GM19328 (cell line): ENCODE data around the gene NLGN1.

Experiments
- ATAC-seq: cut with Tn5 transposase; IDR thresholded peaks from one replicate; pipeline ENCODE4 v1.9.1; 2021; ENCODE audit warnings: mild to moderate bottlenecking, moderate library complexity; ENCODE audit not compliant: unreplicated experiment

NLGN1 gene

DNA sequence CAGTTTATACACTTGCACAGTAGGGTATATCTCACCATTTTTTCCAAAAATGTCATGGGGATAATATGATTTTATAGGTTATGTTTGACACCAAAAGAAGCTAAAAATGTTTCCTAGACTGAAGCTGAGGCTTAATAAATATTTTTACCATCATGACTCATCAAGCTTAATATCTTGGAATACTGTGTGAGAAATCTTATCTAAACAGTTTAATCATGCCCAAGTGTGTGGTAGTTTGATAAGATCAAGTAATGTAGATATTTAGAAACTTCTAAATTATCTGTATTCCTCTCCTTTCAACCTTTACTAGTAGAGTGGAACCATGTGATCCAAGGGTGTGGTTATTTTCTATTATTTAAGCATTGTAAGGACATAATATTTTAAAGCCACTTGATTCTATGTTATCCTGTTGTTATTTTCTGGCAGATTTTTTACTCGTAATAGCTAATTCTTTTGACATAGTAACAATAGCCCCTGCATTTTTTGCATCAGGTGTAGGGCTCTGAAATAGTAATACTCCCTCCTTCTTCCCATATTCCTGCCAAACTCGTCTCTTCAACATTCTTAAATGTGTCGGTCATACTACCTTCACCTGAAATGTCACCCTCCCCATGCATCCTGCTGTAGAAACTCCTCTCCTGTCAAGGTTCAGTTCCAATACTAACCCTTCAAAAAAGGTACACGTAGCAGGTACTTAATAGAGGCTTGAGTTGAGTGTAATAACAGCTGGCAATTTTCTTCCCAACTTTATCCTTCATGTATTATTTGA, 729.6 kb downstream of the NLGN1 start:
- ATAC-seq: no peak

DNA sequence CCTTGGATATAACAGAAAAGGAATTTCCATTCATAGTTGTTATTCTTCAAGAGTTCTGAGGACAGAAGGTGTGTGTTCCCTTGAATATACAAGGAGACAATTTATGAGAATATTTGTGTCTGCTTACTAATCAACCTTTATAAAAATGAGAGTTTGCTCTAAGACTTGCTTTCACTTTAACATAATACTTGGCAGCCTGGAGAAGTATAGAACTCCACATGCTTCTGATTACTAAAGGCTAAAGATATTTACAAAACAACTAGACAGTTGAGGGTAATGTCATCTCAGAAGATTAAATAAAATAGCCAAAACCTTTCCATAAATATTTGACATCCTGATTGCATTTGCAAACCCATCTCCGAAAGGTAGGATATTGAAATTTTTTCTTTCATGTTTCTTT, 734.5 kb downstream of the NLGN1 start:
- ATAC-seq: no peak

DNA sequence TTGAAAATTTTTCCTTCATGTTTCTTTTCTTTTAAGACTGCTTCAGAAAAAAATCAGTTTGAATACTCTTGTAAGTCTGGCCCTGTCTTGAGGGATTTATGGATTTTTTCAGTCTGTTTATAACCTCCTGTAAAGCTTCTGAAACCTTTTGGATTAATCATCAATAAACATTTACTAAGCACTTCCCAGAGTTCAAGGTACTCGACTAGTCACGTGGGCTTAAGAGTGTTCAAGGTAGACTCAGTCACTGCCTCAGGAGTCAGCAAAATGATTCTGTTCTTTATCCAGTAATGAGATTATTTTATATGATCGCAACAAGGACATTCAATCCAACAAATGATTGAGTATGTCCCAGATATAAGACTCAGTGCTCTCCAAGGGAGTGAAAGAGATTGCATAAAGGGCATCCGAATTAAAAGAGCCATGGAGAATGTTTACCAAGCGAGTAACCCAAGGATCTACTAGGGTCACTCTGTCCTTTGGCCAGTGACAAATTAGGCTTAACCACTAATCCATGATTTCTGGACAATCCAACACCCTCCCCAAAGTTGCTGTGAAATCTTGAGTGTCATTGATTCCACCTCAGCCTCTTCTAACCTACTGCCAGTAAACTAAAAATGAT, 735.0 kb downstream of the NLGN1 start:
- no peak for ATAC-seq

DNA sequence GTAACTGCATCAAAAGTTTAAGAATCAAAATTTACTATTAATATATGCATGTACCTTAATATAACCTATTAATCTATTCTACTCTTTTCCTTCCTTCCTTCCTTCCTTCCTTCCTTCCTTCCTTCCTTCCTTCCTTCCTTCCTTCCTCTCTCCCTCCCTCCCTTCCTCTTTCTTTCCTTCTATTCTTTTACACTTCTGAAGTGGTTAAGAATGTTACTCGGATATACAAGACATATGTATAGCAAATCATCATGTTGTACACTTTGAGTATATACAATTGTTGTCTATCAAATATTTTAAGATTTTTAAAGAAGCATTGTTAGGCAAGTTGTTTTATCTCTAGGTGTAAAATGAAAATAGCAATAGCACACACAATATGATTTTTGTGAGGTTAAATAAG, 748.5 kb downstream of the NLGN1 start:
- no peak for ATAC-seq

DNA sequence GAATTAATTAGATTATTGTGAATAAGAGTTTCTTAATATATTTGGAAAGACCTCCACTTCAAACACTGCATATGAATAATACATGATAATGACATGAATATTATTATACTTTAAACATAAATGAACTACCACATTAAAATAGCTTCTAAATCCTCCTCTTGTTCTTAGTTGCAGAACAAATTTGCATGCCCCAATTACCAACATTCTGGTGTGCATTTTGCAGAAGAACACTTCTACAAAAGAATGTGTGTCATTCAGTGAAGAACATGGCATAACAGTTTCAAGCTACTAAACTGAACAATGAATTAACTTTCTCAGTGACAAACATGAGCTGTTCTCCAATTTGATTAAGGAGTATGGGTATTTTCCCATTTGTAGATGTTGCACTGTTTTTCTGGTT, 750.3 kb downstream of the NLGN1 start:
- ATAC-seq: no peak

DNA sequence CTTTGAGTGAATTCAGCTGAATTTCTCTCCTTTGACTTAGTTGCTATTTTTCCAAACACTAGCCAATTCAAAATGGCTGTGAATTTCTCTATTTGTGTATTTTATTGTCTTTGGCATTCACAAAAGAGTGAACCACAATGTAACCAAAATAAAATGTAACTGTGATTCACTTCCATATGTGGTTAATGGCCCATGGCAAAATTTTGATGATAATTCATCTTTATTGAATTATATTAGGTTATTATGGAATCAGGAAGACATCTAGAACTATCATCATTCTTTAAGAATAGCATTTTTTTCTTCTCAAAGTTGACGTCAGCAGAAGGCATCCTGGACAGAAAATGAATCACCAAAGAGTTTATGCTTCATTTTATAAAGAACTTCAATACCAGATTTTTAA, 756.3 kb downstream of the NLGN1 start:
- ATAC-seq: no peak

DNA sequence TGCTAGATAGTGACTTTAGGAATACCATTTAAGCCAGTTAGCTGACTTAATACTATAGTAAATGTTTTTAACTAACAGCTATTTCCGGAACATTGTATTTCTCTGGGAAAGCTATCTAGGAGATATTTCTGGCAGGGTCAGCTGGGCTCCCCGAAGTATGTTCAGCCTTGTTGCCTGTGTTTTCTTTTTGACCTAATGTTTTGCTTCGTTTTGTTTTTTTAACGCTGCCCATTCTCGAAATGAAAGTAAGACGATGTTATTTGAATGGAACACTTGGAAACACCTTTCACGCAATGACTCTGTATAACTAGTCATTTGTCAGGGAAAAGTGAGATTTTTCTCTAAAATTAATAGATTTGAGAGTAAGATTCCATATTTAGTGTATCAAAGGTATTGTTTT, 758.7 kb downstream of the NLGN1 start:
- ATAC-seq: no peak

DNA sequence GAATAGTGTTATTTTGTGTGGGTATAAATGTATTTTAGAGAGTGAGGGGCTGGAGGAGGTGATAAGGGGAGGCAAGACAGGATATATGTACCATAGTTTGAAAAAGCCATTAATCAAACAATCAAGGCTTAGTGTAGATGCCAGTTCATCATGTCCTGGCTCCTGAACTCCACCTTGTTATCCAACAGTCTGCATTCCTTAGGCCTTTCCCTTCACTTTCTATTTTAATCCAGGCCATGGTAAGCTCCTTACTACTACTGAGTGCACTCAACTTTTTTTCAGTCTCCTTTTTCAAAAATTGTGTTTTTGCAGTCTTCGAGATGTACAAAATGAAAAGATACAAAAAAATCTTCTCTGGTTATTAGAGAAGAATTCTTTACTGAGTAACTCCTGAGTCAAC, 761.1 kb downstream of the NLGN1 start:
- no peak for ATAC-seq

DNA sequence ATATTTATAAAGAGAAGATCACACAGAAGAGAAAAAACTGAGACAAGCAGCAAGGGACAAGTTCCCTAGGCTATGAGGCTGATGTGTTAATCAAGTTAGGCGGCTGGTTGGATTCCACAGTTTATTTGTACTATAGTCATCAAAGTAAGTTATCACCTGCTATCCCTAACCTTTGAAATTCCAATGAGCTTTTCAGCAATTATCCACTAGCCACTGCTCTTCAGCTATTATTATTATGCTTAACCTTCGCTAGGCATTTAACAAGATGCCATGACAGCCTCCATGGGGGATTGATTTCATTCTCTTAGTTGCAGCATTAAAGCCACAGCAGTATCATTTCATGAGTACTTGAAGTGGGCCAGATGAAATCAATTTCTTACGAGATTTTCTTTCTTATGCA, 762.1 kb downstream of the NLGN1 start:
- ATAC-seq: no peak

DNA sequence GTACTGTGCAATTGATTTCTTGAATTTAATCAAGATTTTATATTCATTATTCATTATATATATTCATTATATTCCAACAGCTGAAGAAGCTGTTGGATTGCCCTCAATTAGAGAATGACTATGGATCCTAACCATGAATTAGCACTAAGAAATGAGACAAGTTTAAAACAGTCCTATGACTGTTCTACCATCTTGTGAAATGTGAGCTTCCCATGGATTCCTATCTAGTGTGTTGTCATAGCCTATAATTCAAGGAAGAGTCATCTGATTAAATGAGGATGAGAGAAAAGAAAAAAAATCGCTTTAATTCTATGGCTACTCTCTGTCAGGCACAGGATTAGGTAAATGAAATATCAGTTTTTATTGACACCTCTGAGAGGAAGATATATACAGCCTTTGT, 765.0 kb downstream of the NLGN1 start:
- ATAC-seq: no peak

DNA sequence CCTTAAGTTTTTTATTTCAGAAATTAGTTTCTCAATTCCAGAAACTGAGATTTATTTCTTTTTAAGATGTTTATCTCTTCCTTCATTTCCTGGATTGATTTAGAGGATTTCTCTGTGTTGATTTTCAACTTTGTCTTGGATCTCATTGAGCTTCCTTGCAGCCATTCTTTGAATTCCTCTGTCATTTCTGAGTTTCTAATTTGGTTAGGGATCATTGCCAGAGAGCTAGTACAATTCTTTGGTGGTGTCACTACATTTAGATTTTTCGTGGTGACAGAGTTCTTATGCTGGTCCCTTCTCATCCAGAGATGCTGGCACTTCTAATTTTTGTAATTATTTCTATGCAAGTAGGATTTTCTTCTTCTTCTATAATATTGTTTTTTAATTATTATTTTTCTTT, 770.5 kb downstream of the NLGN1 start:
- no peak for ATAC-seq

DNA sequence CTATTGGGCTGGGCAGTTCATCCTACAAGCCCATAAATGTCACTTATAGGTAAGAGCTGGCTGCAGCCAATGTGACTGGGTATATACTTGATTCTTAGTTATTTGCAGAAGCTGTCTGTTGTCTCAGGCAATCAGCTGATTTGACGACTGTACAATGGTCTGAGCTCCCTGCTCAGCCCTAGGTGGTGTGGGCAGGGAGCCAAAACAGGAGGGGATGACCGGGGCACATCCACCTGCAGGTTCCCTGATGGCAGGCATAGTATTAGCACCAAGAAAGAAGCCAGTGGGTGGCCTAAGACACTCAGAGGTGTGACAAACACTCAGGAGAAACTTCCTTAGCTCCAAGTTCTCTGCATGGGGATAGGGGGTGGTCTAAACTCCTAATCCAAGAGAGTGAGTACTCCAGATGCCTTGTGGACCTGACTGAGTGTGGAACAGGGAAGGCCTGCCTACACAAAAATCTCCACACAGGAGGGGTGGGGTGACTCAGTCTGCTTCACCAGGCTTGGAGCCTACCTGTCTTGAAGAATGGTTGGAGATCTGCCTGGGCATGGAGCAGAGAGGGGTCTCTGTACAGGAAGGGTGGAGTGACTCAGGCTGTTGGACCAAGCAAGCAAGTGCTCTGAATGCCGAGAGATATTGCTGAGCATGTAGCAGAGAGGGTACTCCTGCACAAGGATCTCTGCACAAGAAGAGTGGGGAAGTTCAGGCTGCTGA, 771.2 kb downstream of the NLGN1 start:
- ATAC-seq: no peak

DNA sequence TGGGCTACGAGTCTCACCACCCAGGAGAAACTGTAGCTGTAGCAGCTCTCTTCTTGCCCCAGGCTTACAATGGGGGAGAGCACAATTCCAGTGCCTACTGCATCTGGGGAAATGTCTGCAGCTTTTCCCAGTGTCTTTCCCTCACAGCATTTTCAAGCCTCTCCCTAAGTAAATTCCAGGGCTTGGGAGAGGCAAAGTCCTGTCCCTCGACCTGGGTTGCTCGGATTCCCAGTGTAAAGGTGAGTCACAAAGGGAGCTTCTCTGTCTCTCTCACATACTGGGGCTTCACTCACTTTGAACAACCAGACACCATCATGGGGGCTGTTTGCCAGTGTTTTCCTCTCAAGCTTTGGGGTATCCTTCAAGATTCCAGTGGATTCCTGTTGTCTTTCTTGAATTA, 772.2 kb downstream of the NLGN1 start:
- no peak for ATAC-seq

DNA sequence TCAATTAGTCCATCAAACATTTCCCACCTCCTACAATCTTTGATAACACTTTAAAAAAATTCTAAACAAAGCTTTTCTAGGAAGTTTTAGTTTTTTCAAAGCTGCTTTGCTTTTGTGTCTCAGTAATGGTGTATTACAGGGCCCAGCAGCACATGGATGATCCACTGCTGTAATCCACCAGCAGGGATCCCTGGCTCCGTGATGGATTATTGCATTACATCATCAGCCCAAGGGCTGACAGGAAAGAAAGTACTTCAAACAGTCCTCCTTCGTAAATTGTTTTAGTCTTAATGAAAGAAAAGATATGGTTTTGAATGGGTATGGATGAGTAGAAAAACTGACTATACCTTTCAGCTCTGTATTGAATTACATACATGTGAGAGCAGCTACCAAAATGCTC, 772.7 kb downstream of the NLGN1 start:
- no peak for ATAC-seq

DNA sequence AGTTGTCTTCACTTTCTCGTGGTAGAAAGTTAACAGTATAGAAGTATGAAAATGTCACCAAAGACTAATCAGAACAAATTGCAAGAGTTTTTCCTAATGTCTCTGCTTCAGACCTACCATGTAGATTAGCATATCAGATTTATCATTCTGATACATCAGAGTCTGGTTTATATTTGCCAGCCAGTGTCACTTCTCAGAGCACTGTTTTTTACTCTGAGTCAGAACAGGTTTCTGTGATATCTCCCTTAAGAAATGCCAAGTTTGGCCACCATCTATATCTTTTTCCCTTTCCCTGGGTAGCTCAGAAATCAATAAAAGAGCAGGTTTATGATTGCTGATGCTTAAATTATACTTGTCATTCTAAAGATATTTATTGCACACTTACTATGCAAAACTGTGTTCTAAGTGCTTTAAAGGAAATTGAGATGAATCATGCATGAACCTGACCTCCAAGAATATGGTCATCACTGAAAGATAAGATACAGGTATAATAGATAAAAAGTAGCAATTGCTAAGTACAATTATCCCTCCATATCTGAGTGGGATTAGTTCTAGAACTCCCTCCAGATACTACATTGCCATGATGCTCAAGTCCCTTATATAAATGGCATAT, 788.9 kb downstream of the NLGN1 start:
- ATAC-seq: no peak

DNA sequence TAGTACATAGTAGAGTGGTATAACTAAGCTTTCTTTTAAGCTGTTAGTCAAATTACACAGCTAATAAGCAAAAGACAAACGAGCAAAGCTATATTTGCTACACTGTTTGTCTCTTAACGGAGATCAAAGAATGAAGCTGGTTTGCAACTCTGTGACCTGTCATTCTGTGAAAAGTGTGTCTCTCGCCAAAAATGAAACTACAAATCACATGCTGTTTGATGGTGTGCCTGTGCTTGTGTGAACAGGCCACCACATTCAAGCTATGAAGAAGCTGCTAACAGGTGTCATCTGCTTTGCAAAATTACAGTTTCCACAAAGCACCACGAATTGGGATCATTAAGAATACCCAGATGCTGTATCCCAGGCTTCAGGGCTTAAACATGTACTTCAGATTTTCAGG, 793.8 kb downstream of the NLGN1 start:
- no peak for ATAC-seq

DNA sequence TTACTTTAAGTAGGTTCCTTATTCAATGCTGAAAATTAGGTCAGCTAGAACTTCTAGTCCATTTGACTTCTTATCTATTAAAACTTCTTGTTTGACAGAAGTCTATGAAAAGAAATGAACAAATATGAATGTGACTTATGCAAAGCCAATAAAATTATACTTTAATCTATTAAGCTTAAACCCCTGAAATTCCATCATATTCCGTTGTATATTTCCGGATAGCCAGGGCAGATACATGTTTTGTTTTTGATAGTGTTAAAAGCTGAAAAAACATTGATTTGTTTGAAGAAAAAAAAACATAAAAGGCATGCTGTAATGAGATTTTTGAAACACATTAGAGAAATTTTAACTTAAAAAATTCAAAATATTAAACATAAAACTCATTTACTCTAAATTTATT, 794.4 kb downstream of the NLGN1 start:
- no peak for ATAC-seq

DNA sequence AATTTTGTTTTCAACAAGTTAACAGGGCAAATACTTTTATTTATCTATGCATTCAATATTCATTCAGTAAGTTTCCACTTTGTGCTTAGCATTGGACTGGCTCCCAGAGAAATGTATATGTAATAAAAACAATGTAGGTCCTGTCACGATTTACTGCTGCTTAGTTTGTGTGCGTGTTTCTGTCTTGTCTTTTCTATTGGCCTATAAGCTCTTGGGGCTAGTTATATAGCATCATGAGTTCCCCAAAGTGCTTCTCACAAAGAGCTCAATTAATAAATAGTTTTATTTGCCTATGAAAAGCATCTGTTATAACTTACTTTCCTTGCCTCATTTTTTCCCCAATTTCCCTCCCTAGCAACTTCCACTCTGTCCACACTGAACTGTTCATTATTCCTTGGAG, 794.9 kb downstream of the NLGN1 start:
- no peak for ATAC-seq

DNA sequence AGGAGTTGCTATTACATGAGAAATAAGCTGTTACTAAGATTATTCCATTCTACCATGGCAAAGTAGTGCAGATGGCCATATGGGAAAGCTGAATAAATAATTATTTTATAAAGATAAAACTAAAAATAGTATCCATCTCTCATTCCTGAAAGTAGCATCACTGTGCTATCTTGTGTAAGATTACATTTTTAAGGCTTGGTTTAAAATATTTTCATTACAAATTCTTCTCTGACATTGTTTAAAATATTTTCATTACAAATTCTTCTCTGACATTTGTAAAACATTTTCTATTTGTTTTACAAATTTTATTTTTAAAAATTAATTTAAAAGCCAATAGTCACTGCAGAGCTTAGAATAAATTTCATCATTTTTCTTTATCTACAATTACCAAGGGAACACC, 796.1 kb downstream of the NLGN1 start:
- no peak for ATAC-seq

DNA sequence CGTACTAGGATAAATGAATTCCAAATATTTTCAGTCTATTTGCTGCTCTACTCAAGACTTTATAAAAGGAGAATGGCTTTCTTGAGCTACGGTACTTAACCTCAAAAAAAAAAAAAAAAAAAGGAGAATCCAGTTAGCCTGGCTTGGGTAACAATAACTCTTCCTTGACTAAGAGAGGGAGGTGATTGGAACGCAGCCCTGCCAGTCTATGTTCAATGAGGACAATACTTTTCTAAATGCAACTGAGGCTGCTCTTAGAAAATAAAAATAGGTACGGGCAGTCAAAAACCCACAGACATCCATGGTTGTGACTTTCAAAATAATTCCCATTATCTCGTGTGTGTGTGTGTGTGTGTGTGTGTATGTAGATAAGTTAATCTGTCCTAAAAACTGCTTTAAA, 799.9 kb downstream of the NLGN1 start:
- ATAC-seq: no peak

DNA sequence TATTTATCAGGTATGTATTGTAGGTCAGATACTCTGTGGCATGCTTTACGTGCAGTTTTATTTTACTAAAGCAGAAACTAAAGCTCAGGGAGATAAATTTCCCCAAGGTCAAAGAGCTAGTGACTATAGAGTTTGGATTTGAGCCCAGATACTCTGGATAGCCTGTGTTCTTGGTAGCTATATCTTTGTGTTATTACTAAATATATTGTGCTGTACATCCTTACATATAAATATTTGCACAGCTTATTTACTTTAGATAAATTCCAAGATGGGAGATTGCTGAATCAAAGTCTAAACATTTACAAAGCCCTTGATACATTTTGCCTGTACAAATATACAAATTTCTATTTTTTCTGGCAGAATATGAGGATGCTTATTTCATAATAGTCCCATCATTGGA, 800.7 kb downstream of the NLGN1 start:
- no peak for ATAC-seq

DNA sequence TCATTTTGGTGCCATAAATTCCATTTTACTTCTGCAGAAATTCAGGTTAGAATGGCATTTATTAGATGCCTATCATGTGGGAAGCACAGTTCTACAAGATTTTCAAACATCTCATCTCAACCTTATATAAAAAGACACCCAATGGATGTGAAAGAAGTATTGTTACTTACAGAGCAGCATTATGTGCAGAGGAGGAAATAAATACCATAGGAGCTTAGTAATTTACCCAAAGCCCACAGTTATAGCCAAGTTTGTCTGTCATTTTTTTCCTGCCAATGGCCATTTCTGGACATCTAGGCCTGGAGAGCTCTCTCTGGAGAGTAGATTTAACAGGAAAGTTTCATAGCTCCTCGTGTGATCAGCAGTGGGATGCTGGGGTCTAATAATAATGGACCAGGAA, 802.2 kb downstream of the NLGN1 start:
- ATAC-seq: no peak
